Activated naive CD4-positive, alpha-beta T cell treated with anti-CD3 and anti-CD28 coated beads, Interleukin-2, amount 50 U/mL, for 72 hours (primary cell): Measurements from ENCODE around the gene UQCC5. TPM values are rescaled to one million over a fixed set of nuclear protein-coding genes. Genes with fewer than 3 reads are reported as not detected.

Experiments used
- ATAC-seq, 2 donors: fragments of 150-1000 bp; cut with Tn5 transposase; 2 replicates each; pipeline ENCODE4 v1.10.0; 2021; ENCODE audit warnings: mild to moderate bottlenecking in 2 of 2, moderate library complexity in 2 of 2
- DNase-seq, 2 donors: peaks; one replicate each; pipeline ENCODE4 v3.0.0; 2021 to 2022; ENCODE audit warnings: low spot score in 2 of 2
- H3K27ac Mint-ChIP-seq, 2 donors: one replicate each; pipeline ENCODE4 v1.8.0; 2022; ENCODE audit warnings: mild to moderate bottlenecking in 2 of 2, mixed read lengths in 2 of 2
- H3K36me3 Mint-ChIP-seq, 2 donors: one replicate each; pipeline ENCODE4 v1.8.0; 2022; ENCODE audit warnings: mixed read lengths in 2 of 2
- H3K9me3 Mint-ChIP-seq, 2 donors: one replicate each; pipeline ENCODE4 v1.8.0; 2022; ENCODE audit warnings: mixed read lengths in 2 of 2
- total RNA-seq, 2 donors: library from RNA; stranded (reverse); gene quantifications; one replicate each; pipeline ENCODE4 v1.2.3, GENCODE V29; 2022

The UQCC5 gene
- total RNA-seq, 2 donors from 2014 or later = 14.1 to 16.8 TPM

- DNase-seq = no peak
- no peak for ATAC-seq
- no peaks in the 10 kb centered on the region for H3K36me3 Mint-ChIP-seq
- peak overlapping the region in 1 of 2 donors; percentile 53 for H3K27ac Mint-ChIP-seq
- no peaks in the 10 kb centered on the region for H3K9me3 Mint-ChIP-seq
These were observed 9.2 kb upstream of the UQCC5 start for GRCh38 chr3:52527039-52527731.

DNA sequence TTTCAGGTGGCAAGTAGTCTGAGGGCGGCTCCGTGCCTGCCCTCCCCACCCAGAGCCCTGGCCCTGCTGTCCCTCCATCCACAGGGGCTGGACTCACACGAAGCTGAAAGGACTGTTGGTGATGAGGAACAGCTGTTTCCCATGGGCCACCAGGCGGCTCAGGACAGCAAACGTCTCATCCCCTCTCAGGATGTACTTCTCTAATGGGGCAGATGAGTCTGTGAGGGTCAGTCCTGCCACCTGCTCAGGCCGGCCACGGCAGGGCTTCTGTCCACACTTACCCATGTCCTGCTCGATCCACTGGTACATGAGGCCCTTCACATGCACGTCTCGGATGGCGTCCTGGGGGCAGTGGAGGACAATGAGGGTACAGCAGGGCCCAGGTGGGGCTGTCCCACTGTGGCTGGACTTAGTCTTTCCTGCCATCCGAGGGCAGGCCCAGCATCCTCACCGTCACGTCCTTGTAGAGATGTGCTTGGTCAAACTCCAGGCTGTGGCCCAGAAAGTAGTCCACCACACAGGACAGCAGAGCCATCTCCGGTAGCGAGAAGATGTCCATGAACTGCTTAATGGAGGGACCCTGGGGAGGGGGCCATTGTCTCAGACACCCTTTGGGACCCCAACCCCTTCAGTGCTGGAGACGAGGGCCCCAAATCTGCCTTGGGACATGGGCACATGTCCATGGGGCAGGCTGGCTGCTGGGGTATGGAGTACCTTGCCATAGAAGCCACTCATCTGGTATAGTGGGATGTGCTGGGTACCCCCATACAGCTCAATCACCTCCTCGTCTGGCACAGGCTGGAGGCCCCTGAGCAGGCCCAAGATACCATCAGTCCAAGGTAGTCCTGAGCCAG is 8.4 kb upstream of the UQCC5 start:
- no peak for ATAC-seq
- Mint-ChIP-seq H3K27ac (peak overlapping the region in 1 of 2 donors; percentile 53), H3K36me3 (no peaks in the 10 kb centered on the region), H3K9me3 (no peaks in the 10 kb centered on the region)
- DNase-seq = no peak

- ATAC-seq (no peak), DNase-seq (peak in 1 of 2 donors; percentile 49)
- no peak overlapping the region for H3K27ac Mint-ChIP-seq
- H3K36me3 Mint-ChIP-seq = no peaks in the 10 kb centered on the region
- no peaks in the 10 kb centered on the region for H3K9me3 Mint-ChIP-seq
These were observed 7.6 kb upstream of the UQCC5 start for GRCh38 chr3:52528586-52529375.

- Mint-ChIP-seq H3K9me3 (no peaks in the 10 kb centered on the region), H3K27ac (peak overlapping the region in 1 of 2 donors; percentile 41), H3K36me3 (no peaks in the 10 kb centered on the region)
- peak in 1 of 2 donors; percentile 45 for DNase-seq
- ATAC-seq = no peak
These were observed 6.8 kb upstream of the UQCC5 start for GRCh38 chr3:52529376-52530333.

DNA sequence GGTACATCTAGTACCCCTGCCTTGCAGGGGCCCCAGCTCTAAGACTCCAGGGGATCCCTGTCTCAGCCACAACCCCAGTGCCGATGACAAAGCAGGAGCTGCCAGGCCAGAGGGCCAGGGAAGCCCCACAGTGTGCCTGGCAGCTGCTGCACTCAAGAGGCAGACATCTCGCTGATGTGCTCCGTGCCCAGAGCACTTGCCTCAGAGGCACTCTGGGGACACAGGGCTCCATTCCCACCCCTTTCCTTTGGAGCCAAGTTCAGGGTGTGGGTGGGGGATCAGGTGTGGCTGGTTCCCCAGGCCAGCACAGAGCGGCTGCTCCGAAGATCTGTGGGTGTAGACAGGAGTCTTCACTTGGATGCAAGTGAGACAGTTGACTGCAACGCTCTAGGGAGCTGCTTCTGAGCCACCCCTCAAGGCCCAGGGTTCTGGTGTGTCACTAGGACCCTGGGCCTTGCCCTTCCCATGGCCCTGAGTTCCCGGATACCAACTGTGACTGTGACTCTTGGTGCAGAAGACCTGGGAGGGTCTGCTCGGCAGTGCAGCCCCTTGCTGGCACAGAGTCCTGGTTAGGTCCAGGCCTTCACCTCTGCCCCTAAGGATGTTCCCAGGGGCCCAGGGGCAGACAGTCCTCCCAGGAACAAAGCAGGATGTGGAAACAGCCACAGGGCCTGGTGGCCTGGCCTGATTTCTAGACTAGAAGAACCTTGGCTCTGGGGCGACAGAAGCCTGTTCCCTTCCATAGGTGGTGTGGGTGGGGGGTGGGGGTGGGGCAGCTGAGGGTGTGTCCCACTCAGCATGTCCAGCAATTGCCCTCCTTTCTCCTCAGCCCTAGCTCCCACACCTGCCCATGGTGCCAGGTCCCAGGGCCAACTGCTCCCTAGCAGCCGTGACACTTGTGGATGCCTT is 5.2 kb upstream of the UQCC5 start:
- no peak overlapping the region for H3K27ac Mint-ChIP-seq
- ATAC-seq = no peak
- peak in 1 of 2 donors; percentile 48 for DNase-seq
- H3K36me3 Mint-ChIP-seq = no peaks in the 10 kb centered on the region
- H3K9me3 Mint-ChIP-seq = no peaks in the 10 kb centered on the region

DNA sequence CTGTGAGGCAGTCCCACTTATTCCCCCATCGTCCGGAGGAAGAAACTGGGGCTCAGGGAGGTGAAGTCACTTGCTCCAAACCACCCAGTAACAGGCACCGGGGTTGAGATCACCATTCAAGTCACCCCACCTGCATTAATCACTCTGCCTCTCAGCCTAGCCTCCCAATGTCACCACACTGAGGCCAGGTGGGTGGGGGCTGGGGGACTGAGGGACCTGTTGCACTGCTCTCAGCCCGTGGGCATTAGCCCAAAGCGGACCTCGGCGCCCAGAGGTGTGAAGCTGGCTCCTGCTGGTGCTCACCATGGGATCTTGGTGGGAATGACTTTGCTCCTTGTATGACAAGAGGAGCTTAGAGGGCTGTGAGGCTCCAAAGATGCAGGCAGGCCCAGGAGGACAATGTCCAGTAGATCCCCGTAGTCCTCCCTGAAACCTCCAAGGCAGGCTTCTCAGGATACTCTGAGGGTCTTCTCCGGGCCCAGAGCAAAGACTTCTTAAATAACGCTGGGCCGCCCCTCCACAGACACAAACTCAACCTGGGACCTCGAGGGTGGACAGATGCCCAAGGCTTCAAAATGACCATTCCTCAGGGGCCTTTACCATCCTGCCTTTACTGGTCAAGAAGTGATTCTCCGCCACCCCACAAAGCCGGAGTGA is 4.4 kb upstream of the UQCC5 start:
- ATAC-seq = no peak
- Mint-ChIP-seq H3K36me3 (peaks cover 6 to 7% of the 10 kb centered on the region in 2 donors), H3K9me3 (no peaks in the 10 kb centered on the region), H3K27ac (peak overlapping the region in 1 of 2 donors; percentile 36)
- DNase-seq = peak in 1 of 2 donors; percentile 50

DNA sequence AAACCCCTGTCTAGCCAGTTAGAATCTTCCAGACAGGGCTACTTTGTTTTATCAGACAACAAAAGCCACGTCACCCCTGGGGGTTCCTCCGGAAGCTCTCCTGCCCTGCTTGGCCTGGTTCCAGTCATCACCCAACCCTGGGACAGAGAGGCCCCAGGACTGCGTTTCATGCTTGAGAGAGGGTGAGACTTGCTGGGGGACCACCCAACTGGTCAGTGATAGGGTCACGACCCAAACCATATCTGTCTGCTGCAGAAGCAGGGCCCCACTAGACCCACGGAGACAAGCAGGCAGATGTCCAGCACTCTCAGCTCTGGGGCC is 3.9 kb upstream of the UQCC5 start:
- ATAC-seq (no peak), DNase-seq (peak in 1 of 2 donors; percentile 54)
- peak overlapping the region in 1 of 2 donors; percentile 36 for H3K27ac Mint-ChIP-seq
- peaks cover 10 to 12% of the 10 kb centered on the region in 2 donors for H3K36me3 Mint-ChIP-seq
- no peaks in the 10 kb centered on the region for H3K9me3 Mint-ChIP-seq

DNA sequence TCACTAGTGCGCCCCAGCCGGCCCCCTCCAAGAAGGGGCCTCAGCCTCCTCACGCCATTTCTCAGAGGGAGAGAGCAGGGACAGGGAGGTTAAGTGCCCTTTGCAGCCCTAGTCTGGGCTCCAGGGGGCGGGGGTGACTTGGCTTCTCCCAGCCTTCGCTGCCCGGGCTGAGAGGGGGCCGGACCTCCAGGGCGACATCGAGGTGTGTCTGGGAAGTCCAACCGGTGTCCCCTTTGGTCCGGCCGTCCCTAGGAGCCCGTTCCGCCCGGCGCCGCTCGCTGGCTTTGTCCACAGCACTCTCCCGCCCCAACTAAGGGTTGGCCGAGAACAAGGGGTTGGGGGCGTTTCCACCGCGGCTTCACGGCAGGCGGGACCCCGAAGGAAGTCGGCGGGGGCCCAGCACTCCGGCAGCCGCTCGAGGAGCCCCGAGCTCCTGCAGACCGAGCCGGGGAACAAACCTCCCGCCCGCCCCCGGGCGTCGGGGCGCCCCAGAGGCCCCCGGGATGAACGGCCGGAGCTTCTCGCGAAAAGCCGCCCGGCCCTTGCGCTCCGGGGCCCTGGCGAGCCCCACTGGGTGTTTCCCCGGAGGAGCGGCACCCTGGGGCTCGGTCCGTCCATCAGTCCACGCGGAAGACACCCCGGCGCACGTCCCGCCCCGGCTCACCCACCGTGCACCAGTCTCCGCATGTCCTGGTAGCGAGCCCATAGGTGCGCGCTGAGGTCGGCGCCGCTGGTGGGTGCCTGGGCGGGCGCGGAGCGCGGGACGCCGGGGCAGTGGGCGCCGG is 3.4 kb upstream of the UQCC5 start:
- DNase-seq = peak; percentile 30 to 61
- H3K27ac Mint-ChIP-seq = peak overlapping the region in 1 of 2 donors; percentile 36
- no peaks in the 10 kb centered on the region for H3K9me3 Mint-ChIP-seq
- H3K36me3 Mint-ChIP-seq = peaks cover 15 to 17% of the 10 kb centered on the region in 2 donors
- ATAC-seq = peak in 1 of 2 donors; percentile 1

DNA sequence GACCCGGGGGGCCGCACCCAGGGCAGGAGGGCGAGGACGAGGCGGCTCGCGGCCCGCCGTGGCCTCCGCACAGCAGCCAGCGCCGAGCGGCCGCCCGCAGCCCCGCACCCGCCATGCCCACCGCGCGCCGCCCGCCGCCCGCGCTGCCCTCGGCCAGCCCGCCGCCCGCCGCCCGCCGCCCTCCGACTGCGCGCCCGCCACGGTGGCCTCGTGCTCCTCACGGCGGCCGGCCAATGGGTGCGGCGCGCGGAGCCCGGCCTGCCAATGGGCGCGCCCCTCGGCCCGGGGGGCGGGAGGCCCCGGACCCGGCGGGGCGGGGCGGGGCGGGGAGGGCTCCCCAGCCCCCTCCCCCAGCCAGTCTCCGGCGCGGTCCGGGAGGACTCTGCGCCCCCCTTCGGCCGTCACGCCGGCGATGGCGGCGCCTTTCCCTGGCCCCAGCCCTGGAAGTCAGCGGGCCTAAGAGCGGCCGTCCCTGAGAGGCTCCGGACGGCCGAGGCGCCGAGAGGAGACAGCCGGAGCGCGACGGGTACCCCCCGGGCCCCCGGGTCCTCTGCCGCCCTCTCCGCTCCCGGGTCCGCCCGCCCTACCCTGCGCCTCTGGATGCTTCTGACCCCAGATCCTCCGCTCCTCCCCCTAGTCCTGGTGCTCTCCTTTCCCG is 2.7 kb upstream of the UQCC5 start, which contains the start of gene NT5DC2:
NT5DC2 (minus strand) TSS at position 235 of the 658 bp plus-strand sequence; CDS start at position 115, 120 bp downstream.
- Mint-ChIP-seq H3K27ac (peak within 1 kb of the TSS; percentile 36 to 74), H3K36me3 (peaks cover 20 to 21% of the 10 kb centered on the region in 2 donors), H3K9me3 (no peaks in the 10 kb centered on the region)
- ATAC-seq (peak; percentile 35 to 63), DNase-seq (peak; percentile 70 to 81)

DNA sequence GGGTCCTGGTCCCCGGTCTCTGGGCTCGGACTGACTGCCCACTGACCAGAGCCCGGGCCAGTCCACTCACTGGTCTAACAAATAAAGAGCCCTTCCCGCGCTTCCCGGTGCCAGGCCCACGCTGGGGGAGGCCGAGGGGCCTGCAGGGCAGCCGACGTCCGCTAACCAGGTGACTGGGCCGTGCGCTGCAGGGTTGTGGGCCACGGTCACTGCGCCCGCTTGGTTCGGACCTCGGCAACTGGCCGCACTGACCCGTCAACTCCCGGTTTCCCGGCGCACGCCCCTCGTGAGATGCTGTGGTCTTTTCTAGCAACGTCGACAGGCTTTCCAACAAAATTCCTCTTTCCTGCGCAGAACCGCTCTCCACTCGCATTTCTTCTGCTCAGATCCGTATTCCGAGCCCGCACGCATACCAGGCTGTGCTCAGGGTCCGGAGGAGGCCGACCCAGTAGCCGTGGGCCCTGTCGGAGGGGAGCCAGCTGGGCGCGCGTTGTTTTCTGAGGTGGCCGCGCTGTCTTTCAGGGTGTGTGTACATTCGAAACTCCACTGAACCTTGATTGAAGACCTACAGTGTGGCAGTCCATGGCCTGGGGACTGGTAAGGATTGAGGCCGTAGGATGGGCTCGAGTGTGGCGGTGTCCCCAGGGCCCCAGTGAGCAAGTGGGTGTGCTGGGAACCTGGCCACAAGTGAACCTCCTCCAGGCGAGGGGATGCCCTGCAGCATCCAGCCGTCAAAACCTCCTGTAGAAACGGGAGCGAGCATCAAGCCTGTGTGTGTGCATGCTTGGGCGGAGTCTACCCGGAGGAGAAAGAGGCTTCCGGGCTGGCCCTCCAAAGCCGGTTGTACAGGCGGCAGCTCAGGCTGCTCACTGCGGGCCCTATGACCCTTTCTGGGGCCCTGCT is 1.9 kb upstream of the UQCC5 start:
- DNase-seq = no peak
- peak overlapping the region; percentile 15 to 74 for H3K27ac Mint-ChIP-seq

DNA sequence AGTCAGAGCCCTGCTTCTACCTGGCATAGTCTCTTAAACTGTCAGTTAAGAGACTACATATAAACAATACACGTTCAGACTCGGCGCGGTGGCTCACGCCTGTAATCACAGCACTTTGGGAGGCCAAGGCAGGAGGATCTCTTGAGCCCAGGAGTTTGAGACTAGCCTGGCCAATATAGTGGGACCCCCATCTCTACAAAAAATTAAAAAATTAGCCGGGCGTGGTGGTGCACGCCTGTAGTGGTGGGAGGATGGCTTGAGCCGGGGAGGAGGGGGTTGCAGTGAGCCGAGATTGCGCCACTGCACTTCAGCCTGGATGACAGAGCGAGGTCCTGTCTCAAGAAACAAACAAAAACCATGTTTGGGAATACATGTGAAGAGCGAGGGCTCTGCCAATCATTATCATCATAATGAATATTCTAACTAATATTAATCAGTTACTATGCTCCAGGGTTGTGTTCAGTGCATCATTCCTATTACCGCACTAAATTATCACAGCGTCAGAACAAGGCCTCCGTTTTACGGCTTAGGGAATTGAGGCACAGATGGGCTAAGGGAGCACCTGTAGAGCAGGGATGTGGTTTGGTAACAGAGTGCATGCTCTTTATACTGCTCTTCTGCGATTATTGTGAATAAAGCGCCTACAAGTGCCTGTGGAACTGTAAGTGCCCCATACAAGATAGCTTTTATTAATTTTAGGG is 844 bp upstream of the UQCC5 start:
- peaks cover 0 to 5% of the 10 kb centered on the region in 2 donors for H3K9me3 Mint-ChIP-seq
- H3K27ac Mint-ChIP-seq = peak overlapping the region in 1 of 2 donors; percentile 93
- no peak for DNase-seq
- ATAC-seq = no peak
- H3K36me3 Mint-ChIP-seq = peaks cover 27 to 30% of the 10 kb centered on the region in 2 donors

More for the DNA sequence above, 1.9 kb upstream of the UQCC5 start:
- Mint-ChIP-seq H3K36me3 (peaks cover 27 to 28% of the 10 kb centered on the region in 2 donors), H3K9me3 (peaks cover 0 to 5% of the 10 kb centered on the region in 2 donors)
- ATAC-seq = no peak

DNA sequence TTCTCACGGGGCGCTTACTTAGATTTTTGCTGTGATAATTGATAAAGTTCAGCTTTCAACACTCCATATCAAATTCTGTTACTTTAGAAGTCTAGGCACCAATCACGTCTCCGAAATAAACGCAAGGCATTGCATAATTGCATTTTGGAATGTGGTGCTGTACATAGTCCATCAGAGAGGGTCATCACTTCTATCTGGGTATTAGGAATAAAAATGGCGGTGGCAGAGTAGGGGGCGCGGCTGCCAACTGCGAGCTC is 365 bp upstream of the UQCC5 start:
- DNase-seq (no peak), ATAC-seq (no peak)
- Mint-ChIP-seq H3K27ac (peak overlapping the region in 1 of 2 donors; percentile 93), H3K36me3 (peaks cover 27 to 34% of the 10 kb centered on the region in 2 donors), H3K9me3 (peaks cover 0 to 5% of the 10 kb centered on the region in 2 donors)
